ENCODE data around the gene METTL16.
A peak's percentile ranks its signal among the peaks of the same experiment; 100 is the strongest.

Gene METTL16

GRCh38 chr17:2396192-2396567, 115.5 kb downstream of the METTL16 start:
- DNase-seq (ENCODE audit: low spot score): no peak

DNA sequence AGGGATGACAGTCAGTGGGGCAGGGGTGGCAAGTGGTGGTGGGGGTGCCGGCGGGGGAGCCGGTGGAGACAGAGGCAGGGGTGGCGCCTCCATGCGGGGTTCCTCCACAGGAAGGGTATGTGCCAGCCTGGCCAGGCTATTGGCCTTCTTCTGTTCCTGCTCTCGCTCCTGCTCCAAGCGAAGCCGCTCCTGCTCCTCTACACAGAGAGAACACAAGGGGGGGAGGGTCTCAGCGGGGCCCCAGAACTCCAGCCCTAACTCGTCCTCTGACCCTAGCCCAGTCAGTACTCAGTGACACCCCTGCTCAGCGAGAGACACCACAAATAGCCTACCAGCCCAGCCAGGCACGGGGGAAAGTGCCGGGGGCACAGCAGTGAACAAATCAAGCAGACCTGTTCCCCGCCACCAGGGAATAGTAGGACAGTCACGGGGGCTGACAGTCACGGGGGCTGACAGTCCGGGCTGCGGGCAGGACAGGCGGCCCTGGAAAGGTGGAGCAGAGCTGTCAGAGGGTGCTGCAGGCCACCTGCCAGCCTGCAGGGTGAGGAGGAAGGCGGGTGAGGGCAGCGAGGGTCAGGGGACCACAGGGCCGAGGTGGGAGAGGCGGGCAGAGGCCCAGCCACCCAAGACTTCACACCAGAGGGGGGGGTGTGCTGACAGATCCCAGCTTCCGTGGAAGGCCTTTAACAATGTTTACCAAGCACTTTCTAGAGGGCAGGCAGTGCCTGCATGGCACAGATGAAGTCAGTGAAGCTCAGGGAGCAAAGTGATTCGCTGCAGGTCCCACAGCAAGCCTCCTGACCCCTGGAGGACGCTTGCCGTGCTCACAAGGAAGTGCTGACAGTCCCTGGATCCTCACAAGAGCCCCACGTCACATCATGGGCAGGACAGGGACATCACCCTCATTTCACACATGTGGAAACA, 116.2 kb downstream of the METTL16 start:
- no peak for DNase-seq (ENCODE audit: low spot score)

DNA sequence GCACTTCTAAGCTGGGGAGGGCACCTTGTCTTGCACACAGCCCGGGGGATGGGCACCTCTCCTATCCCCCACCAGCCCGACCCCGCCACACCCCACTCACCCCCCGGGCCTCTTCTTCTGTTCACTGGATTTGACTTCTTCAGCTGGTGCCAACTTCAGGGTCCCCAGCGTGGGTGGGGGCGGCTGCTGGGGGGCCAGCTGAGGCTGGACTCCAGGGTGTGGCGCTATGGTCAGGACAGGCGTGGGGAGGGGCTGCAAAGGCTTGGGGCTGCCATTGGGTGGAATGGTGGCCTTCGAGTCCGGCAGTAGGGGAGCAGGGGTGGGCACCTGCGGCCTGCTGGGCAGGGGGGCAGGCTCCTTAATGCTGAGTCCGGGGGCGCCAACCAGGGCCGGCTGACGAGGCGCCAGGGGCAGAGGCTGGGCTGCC, 116.9 kb downstream of the METTL16 start:
- no peak for DNase-seq (ENCODE audit: low spot score)

DNA sequence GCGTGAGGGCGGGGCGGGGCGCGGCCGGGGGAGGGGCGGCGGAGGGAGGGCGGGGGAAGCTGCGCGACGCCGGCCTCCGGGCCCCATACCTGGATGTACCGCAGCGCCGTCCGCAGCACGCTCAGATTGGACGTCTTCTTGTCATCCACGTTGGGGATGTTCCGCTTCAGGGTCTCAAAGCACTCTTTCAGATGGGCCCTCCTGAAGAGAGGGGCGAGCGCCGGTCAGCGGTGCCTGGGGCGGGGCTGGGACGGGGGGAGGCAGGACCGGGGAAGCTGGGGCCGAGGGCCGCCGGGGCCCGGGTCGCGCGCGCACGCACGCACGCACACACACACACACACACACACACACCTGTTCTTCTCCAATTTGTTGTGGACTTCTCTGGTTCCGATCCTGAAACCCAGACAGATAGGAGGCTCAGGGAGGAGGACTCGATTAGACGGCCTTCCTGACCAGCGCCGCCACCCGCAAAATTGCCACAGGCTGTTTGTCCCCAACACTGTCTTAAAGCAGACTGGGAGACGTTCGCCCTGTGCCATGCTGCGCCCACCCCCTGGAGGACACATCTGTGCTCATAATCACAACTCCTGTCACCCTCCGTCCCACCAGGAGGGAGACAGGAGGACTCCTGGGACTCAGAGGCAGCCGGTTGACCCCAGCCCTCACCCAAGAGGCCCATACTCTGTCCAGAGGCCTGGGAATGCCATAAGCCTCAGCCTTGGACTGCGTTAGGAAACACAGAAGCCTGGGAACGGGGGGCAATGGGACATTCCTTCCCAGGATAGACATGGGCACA, 117.5 kb downstream of the METTL16 start:
- no peak for DNase-seq (ENCODE audit: low spot score)

GRCh38 chr17:2393174-2393953, 118.3 kb downstream of the METTL16 start:
- DNase-seq (ENCODE audit: low spot score): peak; percentile 88

DNA sequence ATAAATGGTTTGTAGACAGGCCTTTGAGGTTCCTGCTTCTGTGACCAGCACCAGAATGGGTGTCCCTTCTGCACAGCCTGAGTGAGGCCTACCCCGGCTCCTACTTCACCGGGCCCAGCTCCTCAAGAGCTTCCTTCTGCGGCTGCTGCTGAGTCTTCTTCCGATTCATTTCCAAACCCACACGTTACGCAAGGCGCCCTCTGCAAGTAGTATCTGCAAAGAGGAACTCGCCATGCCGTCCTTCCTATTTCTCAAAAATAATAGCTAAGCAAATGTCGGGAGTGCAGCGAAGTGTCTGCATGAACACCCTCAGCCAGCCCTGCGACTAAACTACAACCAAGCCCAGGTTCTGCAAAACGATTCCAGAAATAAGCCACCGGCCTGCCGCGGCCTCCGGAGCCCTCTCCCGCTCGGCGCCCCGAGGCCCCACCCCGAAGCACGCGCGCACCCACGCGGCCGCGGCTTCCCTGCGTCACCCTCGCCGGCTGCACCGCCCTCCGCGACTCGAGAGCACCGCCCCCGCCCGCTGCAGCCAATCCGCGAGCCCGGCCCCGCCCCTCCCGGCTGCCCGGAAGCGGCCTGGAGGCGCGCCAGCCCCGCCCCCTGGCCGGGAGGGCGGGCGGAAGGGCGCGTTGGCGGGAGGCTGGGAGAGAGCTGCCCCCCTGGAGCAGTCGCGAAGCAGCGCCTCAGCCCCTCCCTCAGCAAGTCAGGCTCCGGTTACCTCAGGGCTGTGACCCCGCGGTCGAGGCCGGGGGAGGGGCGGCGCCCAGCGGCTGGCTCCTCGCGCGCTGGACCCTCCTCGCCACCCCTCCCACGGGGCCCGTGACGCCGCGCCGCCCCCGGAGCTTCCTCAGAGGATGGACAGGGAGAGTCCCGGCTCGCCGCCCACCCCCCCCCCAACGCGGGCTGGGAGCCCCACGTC, 119.2 kb downstream of the METTL16 start:
- peak; percentile 95 for DNase-seq (ENCODE audit: low spot score)

GRCh38 chr17:2391597-2392251, 120.0 kb downstream of the METTL16 start:
- DNase-seq (ENCODE audit: low spot score): no peak

DNA sequence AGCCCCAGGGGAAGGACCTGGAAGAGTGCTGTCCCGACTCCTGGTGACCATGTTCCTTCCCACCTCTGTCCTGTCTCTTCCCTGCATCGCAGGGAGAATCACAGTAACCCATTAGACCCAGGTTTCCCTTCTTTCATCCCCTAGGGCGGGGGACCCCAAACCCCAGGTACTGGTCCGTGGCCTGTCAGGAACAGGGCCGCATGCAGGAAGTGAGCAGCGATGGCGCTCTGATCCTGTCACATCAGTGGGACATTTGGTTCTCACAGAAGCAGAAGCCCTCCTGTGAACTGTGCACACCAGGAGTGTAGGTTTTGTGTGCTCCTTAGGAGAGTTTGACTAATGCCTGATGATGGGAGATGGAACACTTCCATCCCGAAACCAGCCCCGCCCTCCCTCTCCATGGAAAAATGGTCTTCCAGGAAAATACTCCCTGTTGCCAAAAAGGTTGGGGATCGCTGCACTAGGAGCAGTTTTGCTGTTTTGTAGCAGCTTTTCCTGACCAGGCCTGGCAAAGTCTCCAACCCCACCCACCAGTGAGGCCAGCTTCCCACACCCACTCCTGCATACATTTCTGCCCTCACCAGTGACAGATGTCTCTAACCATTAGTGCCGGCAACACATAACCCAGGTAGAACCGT, 121.4 kb downstream of the METTL16 start:
- DNase-seq (ENCODE audit: low spot score): no peak

GRCh38 chr17:2388683-2389055, 123.0 kb downstream of the METTL16 start:
- DNase-seq (ENCODE audit: low spot score): no peak

DNA sequence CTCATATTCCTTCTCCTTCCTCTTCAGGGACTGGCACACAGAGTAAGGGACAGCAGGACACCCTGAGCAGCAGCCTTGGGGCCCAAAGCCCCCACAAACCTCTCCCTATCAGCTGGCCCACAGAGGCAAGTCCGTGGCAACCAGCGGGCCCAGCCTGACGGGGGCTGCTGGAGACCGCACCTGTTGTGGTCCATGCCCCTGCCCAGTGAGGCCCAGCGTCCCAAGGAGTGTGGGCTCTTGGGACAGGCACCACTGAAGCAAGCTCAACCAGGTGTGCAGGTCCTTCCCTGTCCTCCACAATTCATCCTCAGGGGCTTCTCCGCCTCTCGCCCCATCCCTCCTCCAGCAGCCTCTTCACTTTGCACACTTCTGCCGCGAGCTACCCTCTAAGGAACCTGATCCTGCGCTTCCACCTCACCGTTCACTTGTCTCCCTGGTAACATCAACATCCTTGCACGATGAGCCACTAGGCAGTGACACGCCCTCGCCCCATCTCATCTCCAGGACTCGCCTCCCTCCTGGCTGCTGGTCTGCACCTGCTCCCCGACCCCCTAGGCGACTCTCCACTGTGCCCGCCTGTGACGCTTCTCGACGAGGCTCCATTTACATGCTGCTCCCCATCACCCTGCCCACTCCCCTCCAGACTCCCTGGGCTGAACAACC, 123.5 kb downstream of the METTL16 start:
- DNase-seq (ENCODE audit: low spot score): no peak

DNA sequence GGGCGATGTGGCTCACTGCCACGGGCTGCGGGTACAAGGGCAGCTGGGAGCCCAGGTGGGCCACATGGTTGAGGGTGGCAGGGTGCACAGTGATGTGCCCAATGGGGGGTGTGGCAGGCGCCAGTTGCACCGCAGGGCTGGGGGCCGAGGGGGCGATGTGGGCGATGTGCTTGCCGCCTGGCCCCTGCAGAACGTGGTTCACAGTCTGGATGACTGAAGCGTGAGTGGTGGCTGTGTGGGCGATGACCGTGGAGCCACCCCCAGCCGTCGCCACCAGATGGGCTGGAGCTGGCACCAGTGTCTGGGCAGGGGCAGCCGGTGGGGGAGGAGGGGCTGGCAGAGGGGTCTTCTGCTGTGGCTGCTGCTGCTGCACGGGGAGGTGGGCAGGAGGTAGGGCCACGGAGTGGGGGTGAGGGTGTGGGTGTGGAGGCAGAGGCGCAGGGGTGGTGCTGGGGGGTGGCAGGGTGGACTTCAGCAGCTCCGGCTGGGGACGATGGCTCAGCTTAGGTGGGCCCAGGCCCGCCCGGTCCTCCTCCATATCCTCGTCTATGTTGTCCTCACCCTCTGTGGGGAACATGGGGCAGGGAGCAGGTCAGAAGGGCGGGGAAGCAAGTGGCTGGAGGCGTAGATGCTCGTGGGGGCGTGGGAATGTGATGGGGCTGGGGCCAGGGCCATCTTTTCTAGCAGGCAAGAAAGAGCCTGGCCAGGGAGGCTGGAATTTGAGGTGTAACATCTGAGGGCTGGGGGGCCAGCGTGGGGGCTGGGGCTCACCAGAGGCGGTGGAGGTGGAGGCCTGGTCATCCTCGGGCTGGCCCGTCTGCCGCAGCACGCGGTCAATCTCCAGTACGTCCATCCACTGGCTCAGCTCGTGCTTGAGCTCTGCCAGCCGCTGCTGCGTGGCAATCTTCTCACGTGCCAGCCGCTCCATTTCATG, 124.3 kb downstream of the METTL16 start:
- DNase-seq (ENCODE audit: low spot score): no peak

DNA sequence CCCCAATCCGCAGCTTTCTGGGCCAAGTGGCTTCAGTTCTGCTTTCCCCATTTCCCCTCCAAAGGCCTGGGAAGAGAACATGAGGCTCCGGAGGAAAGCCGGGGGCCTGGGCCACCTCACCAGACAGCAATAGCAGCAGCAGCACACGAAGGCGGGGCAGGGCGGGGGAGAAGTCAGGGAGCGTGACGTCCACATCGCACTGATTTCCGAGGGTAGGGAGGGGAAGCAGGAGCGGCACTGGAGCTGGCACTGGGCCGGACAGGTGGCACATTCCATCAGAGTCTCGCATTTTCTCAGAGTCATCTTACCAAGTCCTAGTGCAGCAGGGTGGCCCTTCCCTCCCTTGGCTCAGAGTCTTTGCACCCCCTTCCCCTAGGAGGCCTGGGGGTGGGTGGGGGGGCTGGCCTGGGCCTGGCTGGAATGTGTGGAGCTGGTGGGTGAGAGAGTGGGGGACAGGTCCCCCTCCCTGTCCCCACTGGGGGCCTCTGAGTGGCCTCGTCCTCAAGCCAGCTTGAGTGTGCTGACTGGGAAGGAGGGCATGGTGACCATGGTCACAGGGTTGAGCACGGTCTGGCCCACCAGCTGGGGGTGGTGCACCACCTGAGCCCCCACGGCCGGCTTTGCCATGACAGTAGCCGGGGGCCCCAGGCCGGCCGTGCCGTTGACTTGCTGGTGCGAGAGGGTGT, 125.1 kb downstream of the METTL16 start:
- DNase-seq (ENCODE audit: low spot score): no peak

- no peak for DNase-seq (ENCODE audit: low spot score)
Observed at GRCh38 chr17:2385240-2386210, 126.2 kb downstream of the METTL16 start.

GRCh38 chr17:2384439-2385127, 127.1 kb downstream of the METTL16 start:
- DNase-seq (ENCODE audit: low spot score): no peak

DNA sequence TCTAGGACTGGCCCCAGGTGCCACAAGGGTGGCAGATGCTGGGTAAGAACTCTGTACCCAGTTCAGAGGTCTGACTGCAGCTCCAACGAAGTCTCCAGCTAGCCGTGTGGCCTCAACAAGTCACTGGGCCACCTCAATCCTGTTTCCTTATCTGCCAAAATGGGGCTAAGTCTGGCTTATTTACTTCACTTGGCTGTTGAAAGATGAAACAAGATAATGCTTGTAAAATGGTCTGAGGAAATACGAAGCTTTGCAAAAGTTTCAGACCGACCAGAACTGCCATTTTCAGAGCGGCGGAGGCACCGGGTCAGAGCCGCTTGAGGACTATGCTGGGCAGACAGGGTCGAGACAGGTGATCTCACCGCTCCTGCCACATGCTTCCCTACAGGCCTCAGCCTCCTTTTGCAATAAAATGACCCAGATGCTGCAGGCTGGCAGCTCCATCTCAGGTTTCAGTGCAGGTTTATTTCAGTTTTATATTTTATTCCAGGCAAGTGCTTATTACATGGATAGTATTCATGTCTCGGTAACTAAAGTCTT, 128.0 kb downstream of the METTL16 start:
- DNase-seq (ENCODE audit: low spot score): no peak
